HG03354 (cell line): ENCODE measurements around the gene SAMD3.

ENCODE experiments used
- ATAC-seq: cut with Tn5 transposase; IDR thresholded peaks from one replicate; pipeline ENCODE4 v1.9.1; 2021; ENCODE audit warnings: mild to moderate bottlenecking; ENCODE audit not compliant: unreplicated experiment, poor library complexity, severe bottlenecking

SAMD3 gene

DNA sequence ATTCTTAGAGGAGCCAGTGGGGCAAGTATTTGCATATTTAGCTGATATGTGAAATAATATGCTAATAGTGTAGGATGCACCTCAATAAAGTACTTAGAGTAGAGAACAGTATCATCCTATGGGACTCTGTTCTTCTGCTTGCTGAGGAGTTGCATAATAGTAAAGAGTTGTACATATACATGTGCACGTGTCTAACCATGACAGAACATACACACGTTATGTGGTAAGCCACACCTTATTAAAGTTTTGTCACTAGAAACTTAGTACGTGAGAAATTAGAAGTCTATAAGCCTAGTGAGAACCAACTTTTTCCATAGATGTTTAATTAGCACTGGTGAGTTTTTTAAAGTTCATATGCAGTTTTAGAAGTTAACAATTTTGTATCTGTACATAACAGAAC is 123.6 kb downstream of the SAMD3 start:
- no peak for ATAC-seq

DNA sequence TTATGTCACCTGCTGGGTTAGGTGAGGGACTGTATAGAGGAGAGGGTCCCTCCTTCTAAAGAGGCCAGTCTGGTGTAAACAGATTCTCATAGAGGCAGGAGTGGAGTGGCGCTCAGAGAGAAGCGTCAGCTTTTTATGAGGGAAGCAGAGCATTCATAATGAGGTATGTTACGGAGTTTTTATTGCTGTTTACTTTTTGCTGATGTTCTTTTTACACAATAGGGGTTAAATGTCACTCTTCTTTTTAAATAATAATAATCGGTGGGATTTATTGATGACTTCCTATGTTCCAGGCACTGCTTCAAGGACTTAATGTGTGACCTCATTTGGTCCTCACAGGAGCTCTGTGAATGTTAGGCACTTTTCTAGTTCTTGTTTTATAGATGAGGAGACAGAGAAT is 124.4 kb downstream of the SAMD3 start:
- ATAC-seq = no peak
